HEK293 (cell line): ENCODE results near the gene OGFRL1.

ENCODE experiments used
- CTCF ChIP-seq: fragments of 450-650 bp; formaldehyde crosslinking; IDR thresholded peaks from 2 replicates; pipeline ENCODE4 v1.5.1; 2016; ENCODE audit warnings: missing biosample characterization, missing genetic modification characterization
- PRDM4 ChIP-seq: fragments of 450-650 bp; formaldehyde crosslinking; IDR thresholded peaks from 2 replicates; pipeline ENCODE4 v1.5.1; 2017; ENCODE audit warnings: missing biosample characterization, missing genetic modification characterization
- ZFP37 ChIP-seq: fragments of 450-650 bp; formaldehyde crosslinking; IDR thresholded peaks from 2 replicates; pipeline ENCODE4 v1.5.1; 2016; ENCODE audit warnings: missing biosample characterization, missing genetic modification characterization
- ZNF239 ChIP-seq: fragments of 450-650 bp; formaldehyde crosslinking; IDR thresholded peaks from 2 replicates; pipeline ENCODE4 v1.5.1; 2016; ENCODE audit warnings: missing biosample characterization, missing genetic modification characterization
- ZNF274 ChIP-seq, 2 experiments: fragments of 200-500 bp in 1 of 2; fragments of 450-650 bp in 1 of 2; sonication (Bioruptor generic) in 1 of 2; formaldehyde crosslinking in 1 of 2; IDR thresholded peaks; 2 replicates each; pipeline versions ENCODE4 v1.5.1 to v1.6.1; 2014 to 2016; ENCODE audit warnings: borderline replicate concordance in 1 of 2, inconsistent platforms in 1 of 2, low read length in 1 of 2, missing biosample characterization in 1 of 2, missing genetic modification characterization in 1 of 2
- ZNF335 ChIP-seq: fragments of 450-650 bp; formaldehyde crosslinking; conservative IDR thresholded peaks from 2 replicates; pipeline ENCODE4 v1.5.1; 2016; ENCODE audit warnings: missing biosample characterization, missing genetic modification characterization

GRCh38 chr6:71332012-71332411 is 43.4 kb downstream of the OGFRL1 start:
- no peak for TF ChIP-seq CTCF (tag by site-specific recombination)
- no peak for TF ChIP-seq ZFP37 (tag by site-specific recombination)
- no peak for TF ChIP-seq ZNF239 (tag by site-specific recombination)
- no peak for TF ChIP-seq ZNF274 (IDR thresholded peaks at IDR 0.05; ENCODE audit: low read length)
- TF ChIP-seq ZNF274 (tag by site-specific recombination; IDR thresholded peaks at IDR 0.05; ENCODE audit: borderline replicate concordance): no peak
- TF ChIP-seq PRDM4: no peak
- TF ChIP-seq ZNF335 (tag by site-specific recombination): no peak
